ENCODE data around the gene SH2D2A.

SH2D2A gene

GRCh38 chr1:156805766-156806511 is 10.7 kb downstream of the SH2D2A start:
- DNase-seq (ENCODE audit: low read depth in 1 of 2, low spot score in 1 of 2) = no peak

DNA sequence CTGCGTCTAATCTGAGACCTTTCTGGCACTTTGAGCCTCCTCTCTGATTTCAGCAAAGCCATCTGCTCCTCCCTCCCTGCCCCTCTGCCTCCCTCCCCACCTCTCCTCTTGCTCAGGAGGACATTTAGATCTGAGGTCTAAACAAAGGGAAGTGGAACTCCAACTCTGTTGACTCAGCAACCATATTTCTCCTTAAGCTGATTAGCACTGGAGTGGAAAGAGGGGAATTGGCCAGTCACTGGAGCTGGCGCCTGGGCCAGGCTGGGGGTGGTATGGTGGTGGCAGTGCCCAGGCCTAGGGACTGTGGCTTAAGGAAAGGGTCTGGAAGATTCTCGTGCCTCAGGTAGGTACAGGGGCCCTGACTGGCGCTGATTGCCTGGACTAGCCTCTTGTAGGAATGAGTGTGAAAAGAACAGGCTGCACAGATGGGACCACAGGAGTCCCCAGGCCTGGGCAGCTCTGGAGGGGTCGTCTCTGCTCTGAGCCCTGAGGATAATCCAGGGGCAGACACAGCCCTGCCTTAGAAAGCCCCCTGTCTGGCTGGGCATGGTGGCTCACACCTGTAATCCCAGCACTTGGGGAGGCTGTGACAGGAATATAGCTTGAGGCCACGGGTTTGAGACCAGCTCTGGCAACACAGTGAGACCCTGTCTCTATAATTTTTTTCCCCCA is 11.9 kb downstream of the SH2D2A start:
- no peak for DNase-seq (ENCODE audit: low read depth in 1 of 2, low spot score in 1 of 2)

DNA sequence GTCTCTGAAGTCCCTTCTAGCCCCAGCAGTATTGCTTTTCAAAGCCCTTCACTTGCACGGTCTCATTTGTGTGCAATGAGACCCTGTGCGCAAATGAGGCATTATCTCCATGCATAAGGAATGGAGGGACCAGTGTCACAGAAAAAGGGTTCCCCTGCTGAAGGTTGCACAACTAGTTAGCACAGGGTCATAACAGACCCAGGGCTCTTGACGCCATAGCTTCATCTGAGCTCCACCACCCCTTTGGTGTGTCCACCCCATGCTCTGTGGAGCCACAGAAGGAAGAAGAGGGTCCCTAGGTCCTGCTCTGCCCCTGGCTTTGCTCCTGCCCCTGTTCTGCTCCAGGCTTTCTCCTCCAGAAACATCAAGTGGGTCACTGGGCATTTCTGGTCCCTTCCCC is 12.6 kb downstream of the SH2D2A start:
- DNase-seq (ENCODE audit: low read depth in 1 of 2, low spot score in 1 of 2) = no peak

- DNase-seq (ENCODE audit: low read depth in 1 of 2, low spot score in 1 of 2) = no peak
Observed at GRCh38 chr1:156803086-156803851, 13.4 kb downstream of the SH2D2A start.

DNA sequence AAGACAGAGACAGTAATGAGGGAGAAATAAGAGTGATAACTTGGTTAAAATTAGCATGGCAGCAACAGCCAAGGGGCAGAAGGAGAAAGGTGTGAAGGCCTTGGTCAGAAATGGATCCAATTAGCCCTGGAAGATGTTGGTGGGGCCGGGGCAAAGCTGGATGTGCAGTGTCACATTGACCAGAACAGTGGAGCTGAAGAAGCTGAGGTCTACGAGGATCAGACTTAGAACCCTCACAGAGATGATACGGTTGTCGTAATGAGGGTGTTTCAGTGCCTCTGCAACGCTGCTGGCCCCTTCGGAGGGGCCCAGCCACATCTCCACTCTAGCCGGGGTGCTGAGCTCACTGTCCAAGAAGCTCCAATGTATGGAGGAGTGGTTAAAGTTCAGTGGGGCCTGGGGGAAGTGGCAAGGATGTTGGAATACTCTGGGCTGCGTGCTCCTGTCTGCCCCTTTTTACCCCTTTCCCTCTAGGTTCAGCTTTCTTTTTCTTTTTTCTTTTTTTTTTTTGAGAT is 14.2 kb downstream of the SH2D2A start:
- no peak for DNase-seq (ENCODE audit: low read depth in 1 of 2, low spot score in 1 of 2)

GRCh38 chr1:156801409-156802121 is 15.1 kb downstream of the SH2D2A start:
- DNase-seq (ENCODE audit: low read depth in 1 of 2, low spot score in 1 of 2) = no peak

DNA sequence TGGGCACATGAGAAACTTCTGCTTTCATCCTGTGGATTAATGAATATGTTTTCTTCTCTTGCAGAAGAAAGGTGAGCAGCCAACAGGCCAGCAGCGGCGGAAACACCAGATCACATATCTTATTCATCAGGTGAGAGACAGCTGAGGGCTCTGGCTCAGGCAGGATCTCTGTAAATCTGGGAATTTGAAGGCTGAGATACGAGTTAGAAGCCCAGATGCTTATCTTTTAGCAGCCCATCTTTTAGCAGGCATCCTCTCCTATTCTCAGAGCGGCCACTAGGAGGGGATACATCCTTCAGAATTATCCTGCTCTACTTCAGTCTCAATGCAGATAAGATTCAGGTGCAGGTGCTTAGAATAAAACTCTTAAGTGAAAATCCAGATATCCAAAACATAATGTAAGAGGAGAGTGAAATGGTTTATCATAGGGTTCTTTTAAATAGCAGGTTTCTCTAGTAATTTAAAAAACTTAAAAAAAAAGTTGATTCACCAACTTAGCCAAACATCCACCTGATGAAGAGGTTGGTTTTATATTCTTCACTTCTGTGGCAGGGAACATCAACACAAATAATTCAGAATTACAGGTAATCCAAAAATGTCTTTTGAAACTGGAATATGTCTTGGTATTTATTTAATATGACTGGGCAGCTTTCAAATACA is 19.3 kb downstream of the SH2D2A start:
- no peak for DNase-seq (ENCODE audit: low read depth in 1 of 2, low spot score in 1 of 2)

DNA sequence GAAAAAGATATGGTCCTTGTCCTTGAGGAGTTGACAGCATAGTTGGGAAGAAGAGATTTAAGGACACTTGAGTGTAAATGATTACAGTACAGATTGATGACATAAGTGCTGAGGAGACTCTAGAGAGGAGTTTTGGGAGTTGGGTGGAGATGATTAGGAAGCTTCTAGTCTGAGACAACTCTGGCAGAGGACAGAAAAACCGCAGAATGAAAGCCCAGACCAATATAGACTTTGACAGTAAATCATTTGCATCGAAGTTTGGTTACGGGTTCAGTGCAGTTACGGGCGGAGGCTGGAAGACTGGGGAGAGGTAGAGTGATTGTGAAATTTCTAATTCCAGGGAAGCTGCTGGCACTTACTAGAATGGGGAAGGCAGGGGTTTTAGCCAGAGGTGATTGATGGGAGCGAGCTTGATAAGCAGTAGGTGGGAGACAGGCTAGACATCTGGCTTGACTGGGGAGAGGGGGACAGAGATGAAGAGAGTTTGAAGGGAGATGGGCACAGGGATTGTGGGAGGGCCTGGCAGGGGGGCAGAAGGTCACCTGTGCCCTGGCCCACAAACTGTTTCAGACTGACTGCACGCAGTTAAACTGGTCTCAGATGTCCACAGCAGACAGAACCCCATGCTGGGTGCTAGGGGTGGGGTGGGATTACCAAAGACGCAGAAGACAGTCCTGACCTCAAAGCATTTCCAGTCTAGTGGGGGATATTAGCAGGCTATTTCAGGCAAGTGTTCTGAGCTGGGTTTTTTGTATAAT is 20.1 kb downstream of the SH2D2A start:
- DNase-seq (ENCODE audit: low read depth in 1 of 2, low spot score in 1 of 2) = no peak

DNA sequence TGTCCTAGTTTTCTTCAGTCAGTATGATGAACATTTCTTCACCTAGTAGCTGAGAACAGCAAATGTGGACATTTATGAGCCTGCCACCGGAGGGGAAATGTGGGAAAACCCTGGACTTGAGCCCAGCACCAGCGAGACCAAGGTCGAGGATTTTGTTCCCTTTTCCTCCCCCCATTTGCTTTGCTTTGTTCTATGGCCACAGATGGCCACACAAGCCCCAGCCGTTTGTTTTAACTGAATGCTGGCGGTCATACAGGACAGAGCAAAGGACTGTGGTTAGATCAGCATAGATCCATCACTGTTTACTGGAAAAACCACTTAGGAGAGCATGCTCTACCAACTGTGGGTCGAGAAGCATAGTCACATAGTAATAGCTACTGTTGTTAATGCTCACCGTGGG is 20.9 kb downstream of the SH2D2A start:
- no peak for DNase-seq (ENCODE audit: low read depth in 1 of 2, low spot score in 1 of 2)

DNA sequence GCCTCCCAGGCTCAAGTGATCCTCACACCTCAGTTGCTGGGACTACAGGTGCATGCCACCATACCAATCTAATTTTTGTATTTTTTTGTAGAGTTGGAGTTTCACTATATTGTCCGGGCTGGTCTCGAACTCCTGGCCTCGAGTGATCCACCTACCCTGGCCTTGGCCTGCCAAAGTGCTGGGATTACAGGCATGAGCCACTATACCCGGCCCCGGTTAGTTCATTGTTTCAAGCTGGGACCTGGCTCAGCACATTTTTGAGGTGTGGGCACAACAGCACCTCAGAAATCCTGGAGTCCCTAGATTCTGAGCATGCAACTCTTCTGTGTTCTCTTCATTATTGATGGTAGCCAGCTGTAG is 21.3 kb downstream of the SH2D2A start:
- DNase-seq (ENCODE audit: low read depth in 1 of 2, low spot score in 1 of 2) = no peak

DNA sequence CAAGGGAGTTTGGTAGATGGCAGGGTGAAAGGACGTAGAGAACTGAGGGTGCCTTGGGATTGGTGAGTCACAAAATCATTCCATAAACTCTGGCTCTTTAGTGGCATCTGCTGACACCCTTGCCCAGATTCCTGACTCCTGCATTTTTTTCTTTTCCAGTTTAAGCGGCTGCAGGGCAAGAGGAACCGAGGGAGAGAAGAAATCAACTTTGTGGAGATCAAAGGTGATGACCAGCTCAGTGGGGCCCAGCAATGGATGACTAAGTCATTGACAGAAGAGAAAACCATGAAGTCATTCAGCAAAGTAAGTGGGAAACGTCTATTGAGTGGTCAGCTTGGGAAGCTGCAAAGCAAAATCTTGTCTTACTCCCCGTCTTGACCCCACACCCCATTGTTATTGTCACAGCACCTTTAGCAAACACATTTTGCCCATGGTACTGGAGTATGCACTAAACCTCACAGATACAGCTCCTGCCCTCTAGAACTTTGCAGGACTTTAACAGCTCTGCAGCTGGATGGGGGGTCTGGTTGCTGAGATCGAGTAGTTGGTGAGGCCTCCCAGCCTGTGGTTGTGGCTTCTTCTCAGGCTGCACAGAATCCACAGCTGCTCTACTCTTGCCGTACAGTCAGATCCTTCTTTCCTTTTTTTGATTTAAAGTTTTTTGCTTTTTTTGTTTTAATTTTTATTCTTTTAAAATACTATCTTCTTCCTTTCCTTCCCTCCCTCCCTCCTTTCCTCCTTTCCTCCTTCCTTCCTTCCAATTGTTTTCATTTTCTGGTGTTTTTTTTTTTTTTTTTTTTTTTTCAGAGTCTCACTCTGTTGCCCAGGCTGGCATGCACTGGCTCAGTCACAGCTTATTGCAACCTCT is 21.9 kb downstream of the SH2D2A start:
- DNase-seq (ENCODE audit: low read depth in 1 of 2, low spot score in 1 of 2) = no peak

DNA sequence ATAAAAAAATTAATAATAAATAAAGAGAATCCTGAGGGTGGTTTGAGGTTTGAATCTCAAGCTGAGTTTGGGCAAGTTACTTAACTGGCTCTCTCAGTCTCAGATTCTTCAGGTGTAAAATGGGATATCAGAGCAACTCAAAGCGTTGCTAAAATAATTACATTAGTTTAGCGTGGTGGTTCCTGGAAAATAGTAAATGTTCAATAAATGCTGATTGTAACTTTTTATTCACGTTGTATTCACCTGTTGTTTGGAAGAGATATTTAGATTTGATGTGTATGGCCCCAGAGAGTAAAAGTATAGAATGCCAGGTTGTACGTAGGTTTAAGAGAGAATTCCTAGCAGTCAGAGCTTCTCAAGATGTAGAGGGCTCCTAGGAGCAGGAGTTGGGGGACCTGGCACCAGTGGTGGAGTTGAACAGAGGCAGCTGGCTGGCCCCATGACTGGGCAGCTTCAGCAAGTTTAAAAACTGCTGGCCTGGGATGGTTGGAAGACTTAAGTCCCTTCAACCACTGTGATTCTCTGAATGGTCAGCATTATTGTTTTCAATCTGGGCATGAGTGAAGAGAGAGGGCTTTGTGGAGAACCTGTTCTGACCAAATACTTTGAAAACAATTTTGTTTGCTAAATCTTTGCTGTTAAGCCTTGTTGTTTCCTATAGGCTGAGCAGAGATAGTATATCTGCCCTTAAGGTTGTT is 26.9 kb downstream of the SH2D2A start:
- no peak for DNase-seq (ENCODE audit: low read depth in 1 of 2, low spot score in 1 of 2)

DNA sequence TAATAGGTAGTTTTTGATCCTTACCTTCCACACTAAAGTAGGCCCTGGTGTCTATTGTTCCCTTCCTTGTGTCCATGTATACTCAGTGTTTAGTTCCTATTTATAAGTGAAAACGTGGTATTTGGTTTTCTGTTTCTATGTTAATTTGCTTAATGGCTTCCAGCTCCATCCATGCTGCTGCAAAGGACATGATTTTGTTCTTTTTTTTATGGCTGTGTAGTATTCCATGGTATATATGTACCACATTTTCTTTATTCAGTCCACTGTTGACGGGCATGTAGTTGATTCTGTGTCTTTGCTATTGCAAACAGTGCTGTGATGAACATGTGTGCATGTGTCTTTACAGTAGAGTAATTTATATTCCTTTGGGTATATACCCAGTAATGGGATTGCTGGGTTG is 28.5 kb downstream of the SH2D2A start:
- no peak for DNase-seq (ENCODE audit: low read depth in 1 of 2, low spot score in 1 of 2)

DNA sequence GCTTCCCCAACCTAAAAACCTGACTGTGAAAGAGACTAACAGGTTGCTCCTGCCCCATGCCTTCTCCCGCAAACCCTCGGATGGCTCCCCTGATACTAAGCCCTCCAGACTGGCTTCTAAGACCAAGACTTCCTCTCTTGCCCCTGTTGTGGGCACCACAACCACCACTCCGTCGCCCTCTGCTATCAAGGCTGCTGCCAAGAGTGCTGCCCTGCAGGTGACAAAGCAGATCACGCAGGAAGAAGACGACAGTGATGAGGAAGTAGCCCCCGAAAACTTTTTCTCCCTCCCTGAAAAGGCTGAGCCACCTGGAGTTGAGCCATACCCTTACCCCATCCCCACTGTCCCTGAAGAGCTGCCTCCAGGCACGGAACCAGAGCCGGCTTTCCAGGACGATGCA is 30.0 kb downstream of the SH2D2A start:
- no peak for DNase-seq (ENCODE audit: low read depth in 1 of 2, low spot score in 1 of 2)

DNA sequence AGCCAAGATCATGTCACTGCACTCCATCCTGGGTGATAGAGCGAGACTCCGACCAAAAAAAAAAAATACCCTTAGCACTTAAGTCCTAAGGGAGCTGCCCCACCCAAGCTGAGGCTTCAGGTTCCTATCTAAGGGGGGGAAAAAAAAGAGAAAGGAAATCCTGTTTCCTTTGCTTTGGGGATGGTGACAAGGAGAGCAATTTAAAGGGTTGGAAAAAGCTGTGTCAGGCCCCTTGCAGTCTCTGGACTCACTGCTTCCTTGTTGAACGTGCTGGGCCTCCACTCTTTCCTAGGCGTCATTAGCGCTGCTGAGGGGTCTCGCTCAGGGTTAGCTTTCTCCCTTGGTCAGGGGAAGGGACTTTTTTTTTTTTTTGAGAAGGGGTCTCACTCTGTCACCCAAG is 31.2 kb downstream of the SH2D2A start:
- DNase-seq (ENCODE audit: low read depth in 1 of 2, low spot score in 1 of 2) = no peak

- DNase-seq (ENCODE audit: low read depth in 1 of 2, low spot score in 1 of 2) = no peak
Observed at GRCh38 chr1:156781585-156782186, 35.0 kb downstream of the SH2D2A start.

DNA sequence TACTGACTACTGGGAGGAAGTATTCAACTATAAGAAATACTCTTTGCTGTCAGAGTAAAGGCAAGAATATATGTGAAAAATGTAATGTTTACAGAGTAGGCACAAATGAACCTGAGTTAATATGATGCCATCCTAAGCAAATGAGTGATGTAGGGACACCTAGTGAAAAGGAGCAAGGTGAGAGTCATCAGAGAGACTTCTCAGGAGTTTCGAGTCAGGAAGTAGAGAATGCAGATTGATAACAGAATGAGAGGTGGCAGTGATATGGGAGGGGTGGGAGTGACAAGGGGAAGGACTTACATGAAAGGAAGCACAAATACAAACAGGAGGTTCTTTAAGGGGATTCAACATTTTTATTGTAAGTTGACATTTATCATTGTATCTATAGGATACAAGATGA is 39.1 kb downstream of the SH2D2A start:
- DNase-seq (ENCODE audit: low read depth in 1 of 2, low spot score in 1 of 2) = no peak

GRCh38 chr1:156776942-156777341 is 39.7 kb downstream of the SH2D2A start:
- no peak for DNase-seq (ENCODE audit: low read depth in 1 of 2, low spot score in 1 of 2)

Measured in activated CD4-positive, alpha-beta T cell treated with anti-CD3 and anti-CD28 coated beads, Interleukin-2, amount 50 U/mL, for 24 hours (primary cell).